GM12878 (cell line): Measurements from ENCODE around the gene WDR93. TPM values are rescaled to one million over a fixed set of nuclear protein-coding genes. Genes with fewer than 3 reads are reported as not detected.

Experiments
- ATAC-seq: fragments of 200-7000 bp; cut with Tn5 transposase; 3 replicates; pipeline ENCODE4 v1.9.1; 2020; ENCODE audit warnings: mild to moderate bottlenecking, moderate library complexity
- BruUV-seq: library from RNA; stranded (reverse); fragments of 400-500 nt; replicated peaks from 2 replicates; lab custom pipeline; 2021; lab: Mats Ljungman, UMichigan
- CTCF ChIA-PET: fragments of 300-600 bp; sonication (Branson Sonifier 250); formaldehyde crosslinking; extraction: SDS; loops from one replicate; lab custom pipeline; 2021; ENCODE audit warnings: inconsistent platforms; lab: Yijun Ruan, JAX
- POLR2A ChIA-PET: fragments of 350-600 bp; formaldehyde crosslinking; extraction: SDS; loops from one replicate; lab custom pipeline; 2021; ENCODE audit warnings: inconsistent platforms; lab: Charles Lee
- RAD21 ChIA-PET: fragments of 300-600 bp; sonication (Branson Sonifier 250); formaldehyde crosslinking; loops from one replicate; lab custom pipeline; 2023; ENCODE audit warnings: antibody characterized with exemption; ENCODE audit not compliant: unreplicated experiment; lab: Charles Lee
- SMC1A ChIA-PET: fragments of 300-600 bp; sonication (Branson Sonifier 250); formaldehyde crosslinking; loops from one replicate; lab custom pipeline; 2023; ENCODE audit not compliant: unreplicated experiment, uncharacterized antibody; lab: Charles Lee
- DNase-seq: peaks from one replicate; pipeline ENCODE4 v3.0.0-alpha.2; 2011; ENCODE audit warnings: low read depth, low spot score
- FAIRE-seq: peaks from 3 replicates; lab custom pipeline; 2011; peaks lifted over from hg19 to GRCh38; lab: Jason Lieb, UNC
- H2AFZ ChIP-seq: 2 replicates; pipeline ENCODE4 v1.6.0; 2011; ENCODE audit warnings: low read depth, low read length, control low read depth; ENCODE audit not compliant: control insufficient read depth
- H3K27ac ChIP-seq: 2 replicates; pipeline ENCODE4 v1.5.1; 2011; ENCODE audit warnings: control low read depth; ENCODE audit not compliant: control insufficient read depth, insufficient read depth
- H3K27me3 ChIP-seq, 2 experiments: replicated peaks in 1 of 2; 2 replicates each; pipeline versions ENCODE4 v1.6.0 to v1.6.1; 2011; ENCODE audit warnings: low read length in 1 of 2; ENCODE audit not compliant: control insufficient read depth in 2 of 2, insufficient read depth in 2 of 2
- H3K36me3 ChIP-seq, 2 experiments: 2 replicates each; pipeline ENCODE4 v1.5.1; 2011; ENCODE audit warnings: low read length in 1 of 2; ENCODE audit not compliant: control insufficient read depth in 2 of 2, insufficient read depth in 2 of 2
- H3K4me1 ChIP-seq: 2 replicates; pipeline ENCODE4 v1.6.1; 2011; ENCODE audit warnings: mild to moderate bottlenecking, low read length, moderate library complexity, mixed read lengths; ENCODE audit not compliant: control insufficient read depth, insufficient read depth
- H3K4me2 ChIP-seq: 2 replicates; pipeline ENCODE4 v1.6.0; 2011; ENCODE audit warnings: control low read depth; ENCODE audit not compliant: control insufficient read depth, insufficient read depth
- H3K4me3 ChIP-seq: fragments of 200-600 bp; sonication (generic); 2 replicates; pipeline ENCODE4 v1.5.1; 2016
- H3K79me2 ChIP-seq: 2 replicates; pipeline ENCODE4 v1.6.0; 2011; ENCODE audit warnings: low read length; ENCODE audit not compliant: control insufficient read depth, insufficient read depth
- H3K9ac ChIP-seq: 2 replicates; pipeline ENCODE4 v1.8.0; 2011; ENCODE audit warnings: low read length, control low read depth, mixed read lengths; ENCODE audit not compliant: control insufficient read depth, insufficient read depth
- H3K9me3 ChIP-seq: replicated peaks from 3 replicates; pipeline ENCODE4 v1.5.1; 2011; ENCODE audit warnings: mild to moderate bottlenecking, low read length; ENCODE audit not compliant: control insufficient read depth, insufficient read depth
- H4K20me1 ChIP-seq: 2 replicates; pipeline ENCODE4 v1.6.0; 2011; ENCODE audit not compliant: control insufficient read depth, insufficient read depth
- BCL11A ChIP-seq: IDR thresholded peaks from 2 replicates; pipeline ENCODE4 v1.6.1; 2011; ENCODE audit warnings: low read depth, low read length
- CBX5 ChIP-seq: sonication (generic); IDR thresholded peaks from 2 replicates; pipeline ENCODE4 v1.6.1; 2016; ENCODE audit warnings: low read depth, moderate library complexity, mild to moderate bottlenecking, inconsistent platforms
- EP300 ChIP-seq, 2 experiments: fragments of 150-350 bp in 1 of 2; IDR thresholded peaks; 2 replicates each; pipeline ENCODE4 v1.6.1; 2011 to 2012; ENCODE audit warnings: low read depth in 2 of 2, low read length in 2 of 2, borderline replicate concordance in 1 of 2, improper control_type of control experiment in 1 of 2, inconsistent platforms in 1 of 2; ENCODE audit not compliant: control insufficient read depth in 1 of 2
- FOS ChIP-seq: IDR thresholded peaks from 3 replicates; pipeline ENCODE4 v1.6.1; 2011; ENCODE audit warnings: borderline replicate concordance; ENCODE audit not compliant: insufficient read length; ENCODE audit errors: extremely low read depth
- IRF3 ChIP-seq: fragments of 450-650 bp; IDR thresholded peaks from 2 replicates; pipeline ENCODE4 v1.6.1; 2014; ENCODE audit warnings: mild to moderate bottlenecking
- NFYA ChIP-seq: IDR thresholded peaks from 2 replicates; pipeline ENCODE4 v1.6.1; 2011; ENCODE audit warnings: low read depth, mild to moderate bottlenecking, low read length, improper control_type of control experiment, borderline replicate concordance
- NR2F1 ChIP-seq: fragments of 450-650 bp; conservative IDR thresholded peaks from 2 replicates; pipeline ENCODE4 v1.6.1; 2017; ENCODE audit warnings: mild to moderate bottlenecking
- NRF1 ChIP-seq: conservative IDR thresholded peaks from 2 replicates; pipeline ENCODE4 v1.6.1; 2011; ENCODE audit warnings: mild to moderate bottlenecking, low read depth, low read length, improper control_type of control experiment
- PKNOX1 ChIP-seq: fragments of 450-650 bp; IDR thresholded peaks from 2 replicates; pipeline ENCODE4 v1.6.1; 2016; ENCODE audit warnings: mild to moderate bottlenecking
- SKIL ChIP-seq: fragments of 450-650 bp; IDR thresholded peaks from 2 replicates; pipeline ENCODE4 v1.6.1; 2017; ENCODE audit warnings: mild to moderate bottlenecking, low read depth, inconsistent platforms; ENCODE audit not compliant: poor library complexity, severe bottlenecking
- SMARCA5 ChIP-seq: fragments of 450-650 bp; IDR thresholded peaks from 2 replicates; pipeline ENCODE4 v1.6.1; 2017; ENCODE audit warnings: mild to moderate bottlenecking
- SREBF2 ChIP-seq: IDR thresholded peaks from 2 replicates; pipeline ENCODE4 v1.6.1; 2012; ENCODE audit warnings: mild to moderate bottlenecking, low read length
- STAT3 ChIP-seq: IDR thresholded peaks from 2 replicates; pipeline ENCODE4 v1.6.1; 2011; ENCODE audit warnings: low read depth, low read length, improper control_type of control experiment
- TCF7 ChIP-seq: IDR thresholded peaks from 2 replicates; pipeline ENCODE4 v1.6.1; 2014; ENCODE audit warnings: antibody characterized with exemption, borderline replicate concordance
- ZBTB40 ChIP-seq: fragments of 450-650 bp; IDR thresholded peaks from 2 replicates; pipeline ENCODE4 v1.6.1; 2016; ENCODE audit warnings: mild to moderate bottlenecking, moderate library complexity, borderline replicate concordance
- WGBS: methylation state at CpG from one replicate; pipeline ENCODE4 v1.1.6; 2016; ENCODE audit warnings: low lambda C conversion rate; ENCODE audit not compliant: insufficient replicate concordance, insufficient coverage; ENCODE audit errors: missing lambda C conversion rate; 5-methylcytosine and 5-hydroxymethylcytosine counted together
- in situ Hi-C: fragments of 300-500 bp; cut with MboI; formaldehyde crosslinking; loops from 9 replicates; pipeline ENCODE4 v1.14.3; 2018; ENCODE audit warnings: mixed read lengths
- intact Hi-C: fragments of 100-400 bp; cut with micrococcal nuclease; formaldehyde crosslinking; loops from one replicate; pipeline ENCODE4 v1.14.2; 2022; ENCODE audit not compliant: unreplicated experiment
- polyA plus RNA-seq, 11 experiments: library from polyadenylated mRNA; depleted of rRNA in 4 of 11; unstranded in 6 of 11; stranded (reverse) in 5 of 11; fragments of >200 nt; fragmentation: Nextera tagmentation in 4 of 11; fragmentation: Illumina TruSeq in 1 of 11; extraction: Ambion mirVana in 4 of 11; extraction: Trizol in 1 of 11; gene quantifications; 1 replicate in 1 of 11; 2 replicates in 10 of 11; pipeline versions ENCODE4 v1.2.1 to v1.2.3, GENCODE V29; 2011 to 2016; ENCODE audit warnings: inconsistent platforms in 2 of 11, missing spikeins in 2 of 11, low read depth in 1 of 11
- total RNA-seq, 4 experiments: library from RNA; depleted of rRNA in 3 of 4; stranded (reverse); fragments of >200 nt in 3 of 4; fragmentation: Illumina TruSeq in 1 of 4; extraction: Trizol in 1 of 4; gene quantifications; 2 replicates each; pipeline versions ENCODE4 v1.2.1 to v1.2.3, GENCODE V29; 2013 to 2021

Gene WDR93
- total and polyA plus RNA-seq, 10 of the 15 experiments (the other 5 are each of a cell fraction or from before 2014, with no cell fraction given) = not detected

GRCh38 chr15:89673165-89673512 is 17.5 kb upstream of the WDR93 start (continued):
- TF ChIP-seq PKNOX1 (peak; percentile 16; the same call in 1 of the 2 replicates), TCF7 (no peak), CBX5 (no peak), NR2F1 (no peak), SMARCA5 (no peak), SKIL (no peak), IRF3 (no peak), SREBF2 (no peak), NRF1 (no peak)

GRCh38 chr15:89674526-89674925 is 16.1 kb upstream of the WDR93 start:
- ATAC-seq (no peak), FAIRE-seq (no peak), DNase-seq (no peak)
- Histone ChIP-seq H3K4me3 (no peak overlapping the region), H2AFZ (no peak overlapping the region), H3K9ac (no peak overlapping the region), H4K20me1 (no peaks in the 10 kb centered on the region), H3K4me1 (no peaks in the 10 kb centered on the region), H3K36me3 (no peaks in the 10 kb centered on the region), H3K79me2 (no peaks in the 10 kb centered on the region), H3K4me2 (no peak overlapping the region), H3K27ac (no peak overlapping the region), H3K9me3 (no peaks in the 10 kb centered on the region), H3K27me3 (no peaks in the 10 kb centered on the region)
- TF ChIP-seq BCL11A (no peak), FOS (no peak), NFYA (no peak), EP300 (IDR thresholded peaks at IDR 0.05; ENCODE audit: borderline replicate concordance in 1 of 2, control insufficient read depth in 1 of 2, low read depth in 2 of 2, low read length in 2 of 2) (no peak), STAT3 (no peak), ZBTB40 (no peak)
- intact Hi-C loops (no loop called here), in situ Hi-C loops (no loop called here)
- ChIA-PET POLR2A (no interaction called here), RAD21 (no interaction called here), CTCF (no interaction called here), SMC1A (no interaction called here)
- 57% methylated on average over 4 of the region's 4 CpGs for WGBS
- no TSS peak for BruUV-seq
